Transverse colon (tissue), 4 donors: ENCODE measurements around the gene MRRF. TPM values are rescaled to one million over a fixed set of nuclear protein-coding genes. Genes with fewer than 3 reads are reported as not detected.

Experiments used
- DNase-seq: peaks from one replicate; pipeline ENCODE4 v3.0.0-alpha.2; 2019
- H3K27ac ChIP-seq, 4 donors: fragments of 200-600 bp; sonication (generic); 2 replicates each; pipeline ENCODE4 v1.5.1; 2016 to 2018; ENCODE audit warnings: inconsistent platforms in 4 of 4
- H3K27me3 ChIP-seq: fragments of 200-600 bp; sonication (generic); 2 replicates; pipeline ENCODE4 v1.5.1; 2017; ENCODE audit warnings: inconsistent platforms
- H3K36me3 ChIP-seq, 4 donors: fragments of 200-600 bp; sonication (generic); 2 replicates each; pipeline ENCODE4 v1.5.1; 2017 to 2019; ENCODE audit warnings: inconsistent platforms in 4 of 4
- H3K4me1 ChIP-seq, 4 donors: fragments of 200-600 bp; sonication (generic); 2 replicates each; pipeline ENCODE4 v1.5.1; 2017 to 2020; ENCODE audit warnings: inconsistent platforms in 4 of 4
- H3K4me3 ChIP-seq, 4 donors: fragments of 200-600 bp; sonication (generic); 1 replicate in 1 of 4; 2 replicates in 3 of 4; pipeline versions ENCODE4 v1.5.1 to v1.6.1; 2017 to 2019; ENCODE audit warnings: inconsistent platforms in 4 of 4
- H3K9me3 ChIP-seq, 2 donors: fragments of 200-600 bp; sonication (generic); 2 replicates each; pipeline ENCODE4 v1.5.1; 2017 to 2019; ENCODE audit warnings: inconsistent platforms in 2 of 2
- CTCF ChIP-seq, 5 experiments: fragments of 200-600 bp in 3 of 5; fragments of 450-650 bp in 2 of 5; sonication (generic) in 3 of 5; IDR thresholded peaks; 1 replicate in 2 of 5; 2 replicates in 3 of 5; pipeline ENCODE4 v1.5.1; 2016 to 2017; ENCODE audit warnings: antibody characterized with exemption in 5 of 5, inconsistent platforms in 3 of 5, mild to moderate bottlenecking in 2 of 5, moderate library complexity in 1 of 5
- EP300 ChIP-seq: sonication (generic); formaldehyde crosslinking; IDR thresholded peaks from one replicate; pipeline ENCODE4 v1.6.1; 2017; ENCODE audit warnings: antibody characterized with exemption, low read depth
- POLR2A ChIP-seq: fragments of 450-650 bp; IDR thresholded peaks from one replicate; pipeline ENCODE4 v1.6.1; 2016; ENCODE audit warnings: antibody characterized with exemption, mild to moderate bottlenecking, moderate library complexity
- POLR2AphosphoS5 ChIP-seq, 3 donors: sonication (generic); formaldehyde crosslinking; IDR thresholded peaks; one replicate each; pipeline ENCODE4 v1.6.1; 2016; ENCODE audit warnings: antibody characterized with exemption in 3 of 3
- WGBS, 2 donors: methylation state at CpG; one replicate each; pipeline ENCODE4 v1.1.5; 2018; ENCODE audit warnings: low coverage in 1 of 2; 5-methylcytosine and 5-hydroxymethylcytosine counted together
- in situ Hi-C, 4 donors: fragments of 200-750 bp; cut with MboI; loops; one replicate each; pipeline versions ENCODE4 v1.15.0 to v1.15.1; 2017; ENCODE audit warnings: low sequenced_read_pairs in 3 of 4, low pct_ligation_motif_present in 1 of 4, low pct_unique_long_range_greater_than_20kb in 1 of 4
- intact Hi-C: fragments of 100-400 bp; cut with DNase I; formaldehyde crosslinking; loops from one replicate; pipeline ENCODE4 v1.15.1; 2023; ENCODE audit warnings: low total_unique reads
- total RNA-seq, 4 donors: library from RNA; depleted of rRNA; stranded (reverse); fragments of >200 nt; gene quantifications; one replicate each; pipeline ENCODE4 v1.1.0, GENCODE V29; 2016

MRRF gene
- total RNA-seq, 4 donors from 2014 or later: 46.0 to 142 (median 53.6) TPM

DNA sequence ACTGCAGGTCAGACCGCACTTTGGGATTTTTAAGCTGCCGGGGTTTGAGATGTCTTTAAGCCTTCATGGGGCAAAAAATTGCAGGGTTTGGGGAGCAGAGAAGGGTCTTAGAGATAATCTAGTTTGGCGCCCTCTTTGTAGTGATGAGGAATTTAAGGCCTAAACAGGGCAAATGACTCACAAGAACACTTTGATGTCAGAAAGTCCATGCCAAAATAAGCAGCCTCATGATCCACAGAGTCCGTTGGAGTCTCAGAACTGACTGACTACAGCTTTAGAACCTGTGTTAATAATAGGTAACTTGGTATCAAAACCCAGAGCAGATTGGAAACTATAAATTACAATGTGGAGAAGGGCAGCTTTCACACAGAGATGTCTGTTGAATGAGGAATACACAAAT lies 70.2 kb downstream of the MRRF start:
- WGBS, 2 donors: 75% methylated on average over 4 of the region's 4 CpGs; no CpG with 5 or more reads in 1 of the 2 donors
- no peak for TF ChIP-seq EP300
- no peak for TF ChIP-seq POLR2AphosphoS5 (IDR thresholded peaks at IDR 0.05)
- TF ChIP-seq POLR2A: no peak

DNA sequence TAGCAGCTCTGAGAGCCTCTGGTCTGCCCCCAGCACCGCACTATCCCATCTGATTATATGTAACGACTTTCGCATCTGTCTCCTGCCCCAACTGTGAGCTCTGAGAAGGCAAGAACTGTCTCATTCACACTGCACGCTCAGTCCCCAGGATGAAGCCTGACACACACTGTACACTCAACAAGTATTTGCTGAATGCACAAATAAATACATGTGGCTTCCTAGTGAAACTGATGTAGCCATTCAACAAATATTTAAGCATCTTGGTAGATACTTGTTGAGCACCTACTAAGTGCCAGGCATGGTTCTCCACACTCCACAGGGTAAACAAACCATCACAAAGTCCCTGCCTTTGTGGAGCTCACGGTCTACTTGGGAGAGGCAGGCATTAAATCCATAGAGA lies 71.5 kb downstream of the MRRF start:
- in situ Hi-C loops: no loop called here
- no peaks in the 10 kb centered on the region for H3K27me3 ChIP-seq
- 86 to 96% methylated on average over 4 to 5 of the region's 5 CpGs for WGBS, 2 donors
- H3K4me3 ChIP-seq: no peak overlapping the region
- H3K27ac ChIP-seq: no peak overlapping the region
- H3K36me3 ChIP-seq: no peaks in the 10 kb centered on the region
- no peaks in the 10 kb centered on the region for H3K9me3 ChIP-seq
- intact Hi-C loops: no loop called here
- no peaks in the 10 kb centered on the region for H3K4me1 ChIP-seq
- no peak for DNase-seq
- TF ChIP-seq CTCF (IDR thresholded peaks at IDR 0.05) (no peak), POLR2AphosphoS5 (IDR thresholded peaks at IDR 0.05) (no peak), POLR2A (no peak), EP300 (no peak)

More for the DNA sequence above, 70.2 kb downstream of the MRRF start:
- no peak for DNase-seq
- Histone ChIP-seq H3K9me3 (no peaks in the 10 kb centered on the region), H3K4me3 (no peak overlapping the region), H3K27me3 (no peaks in the 10 kb centered on the region), H3K36me3 (no peaks in the 10 kb centered on the region), H3K27ac (no peak overlapping the region), H3K4me1 (no peaks in the 10 kb centered on the region)
- in situ Hi-C loops: no loop called here
- intact Hi-C loops: no loop called here

DNA sequence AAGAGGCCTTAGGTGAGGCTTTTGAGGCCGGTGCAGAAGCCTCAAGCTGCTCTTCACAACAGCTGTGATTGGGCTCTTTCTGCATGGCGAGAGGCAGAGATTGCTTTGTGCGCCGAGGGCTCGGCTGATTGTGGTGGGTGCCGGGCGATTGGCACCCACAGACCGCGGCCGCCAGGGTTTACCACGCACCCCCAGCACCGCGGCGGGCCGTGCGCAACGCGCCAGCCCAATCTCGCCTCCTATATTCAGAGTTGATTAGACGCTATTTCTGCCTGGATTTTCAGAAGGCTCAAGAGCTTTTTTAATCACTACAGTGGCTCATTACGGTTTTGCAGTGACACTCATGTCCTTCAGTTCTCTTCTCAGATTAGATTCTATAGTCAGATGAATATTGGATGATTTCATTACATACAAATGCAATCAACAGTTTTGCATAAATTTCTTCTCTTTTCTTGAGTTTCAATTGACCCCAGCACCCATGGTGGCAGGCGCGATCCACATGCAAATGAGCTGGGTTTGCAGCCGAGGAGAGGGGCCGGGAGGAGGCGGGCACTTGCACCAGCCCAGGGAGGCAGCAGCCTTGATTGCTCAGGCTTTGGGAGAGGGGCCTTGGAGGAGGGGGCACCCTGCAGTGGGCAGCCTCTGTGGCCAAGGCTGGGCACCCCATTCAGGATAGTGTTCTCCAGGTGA lies 72.3 kb downstream of the MRRF start:
- Histone ChIP-seq H3K9me3 (no peaks in the 10 kb centered on the region), H3K27me3 (no peaks in the 10 kb centered on the region), H3K36me3 (no peaks in the 10 kb centered on the region), H3K27ac (no peak overlapping the region), H3K4me1 (no peaks in the 10 kb centered on the region), H3K4me3 (no peak overlapping the region)
- WGBS, 2 donors: 60 to 61% methylated on average over 6 to 26 of the region's 26 CpGs
- DNase-seq: no peak
- TF ChIP-seq EP300: no peak
- TF ChIP-seq POLR2A: no peak
- TF ChIP-seq POLR2AphosphoS5 (IDR thresholded peaks at IDR 0.05): no peak
- TF ChIP-seq CTCF (IDR thresholded peaks at IDR 0.05): no peak
- intact Hi-C loops: no loop called here
- in situ Hi-C loops: no loop called here

DNA sequence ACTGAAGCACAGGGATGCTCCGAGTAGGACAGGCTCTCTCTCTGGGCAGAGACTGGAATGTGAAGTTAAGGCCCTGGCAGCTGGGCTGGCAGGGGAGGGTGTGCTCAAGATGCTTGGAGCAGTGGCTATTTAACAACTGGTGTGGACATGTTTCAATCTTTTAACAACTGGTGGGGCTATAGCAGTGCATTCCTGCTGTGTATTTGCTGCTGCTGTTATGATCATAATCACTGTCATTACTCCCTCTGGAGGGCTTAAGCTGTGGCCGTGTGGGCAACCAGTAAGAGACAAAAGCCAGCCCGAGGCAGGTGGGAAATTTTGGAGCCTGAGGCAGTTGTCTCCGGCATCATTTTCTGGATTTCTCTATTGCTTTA lies 72.9 kb downstream of the MRRF start:
- in situ Hi-C loops: no loop called here

More for the DNA sequence above, 72.9 kb downstream of the MRRF start:
- intact Hi-C loops: no loop called here
- WGBS, 2 donors: 85% methylated on average over 4 of the region's 4 CpGs; no CpG with 5 or more reads in 1 of the 2 donors
- Histone ChIP-seq H3K27me3 (no peaks in the 10 kb centered on the region), H3K36me3 (no peaks in the 10 kb centered on the region), H3K4me3 (no peak overlapping the region), H3K27ac (no peak overlapping the region), H3K4me1 (no peaks in the 10 kb centered on the region), H3K9me3 (no peaks in the 10 kb centered on the region)
- TF ChIP-seq EP300: no peak
- TF ChIP-seq POLR2AphosphoS5 (IDR thresholded peaks at IDR 0.05): no peak
- TF ChIP-seq POLR2A: no peak
- TF ChIP-seq CTCF (IDR thresholded peaks at IDR 0.05): no peak
- no peak for DNase-seq
